ENCODE data around the gene LBHD1. TPM values are rescaled to one million over a fixed set of nuclear protein-coding genes. Genes with fewer than 3 reads are reported as not detected.
"Not testable (repeated sequence)": the region's sequence is repeated elsewhere in the genome, so short reads cannot be mapped to it uniquely, and the experiment has no call there.

LBHD1 gene
- total RNA-seq, 1 experiment from 2014 or later, result 10.1 TPM

DNA sequence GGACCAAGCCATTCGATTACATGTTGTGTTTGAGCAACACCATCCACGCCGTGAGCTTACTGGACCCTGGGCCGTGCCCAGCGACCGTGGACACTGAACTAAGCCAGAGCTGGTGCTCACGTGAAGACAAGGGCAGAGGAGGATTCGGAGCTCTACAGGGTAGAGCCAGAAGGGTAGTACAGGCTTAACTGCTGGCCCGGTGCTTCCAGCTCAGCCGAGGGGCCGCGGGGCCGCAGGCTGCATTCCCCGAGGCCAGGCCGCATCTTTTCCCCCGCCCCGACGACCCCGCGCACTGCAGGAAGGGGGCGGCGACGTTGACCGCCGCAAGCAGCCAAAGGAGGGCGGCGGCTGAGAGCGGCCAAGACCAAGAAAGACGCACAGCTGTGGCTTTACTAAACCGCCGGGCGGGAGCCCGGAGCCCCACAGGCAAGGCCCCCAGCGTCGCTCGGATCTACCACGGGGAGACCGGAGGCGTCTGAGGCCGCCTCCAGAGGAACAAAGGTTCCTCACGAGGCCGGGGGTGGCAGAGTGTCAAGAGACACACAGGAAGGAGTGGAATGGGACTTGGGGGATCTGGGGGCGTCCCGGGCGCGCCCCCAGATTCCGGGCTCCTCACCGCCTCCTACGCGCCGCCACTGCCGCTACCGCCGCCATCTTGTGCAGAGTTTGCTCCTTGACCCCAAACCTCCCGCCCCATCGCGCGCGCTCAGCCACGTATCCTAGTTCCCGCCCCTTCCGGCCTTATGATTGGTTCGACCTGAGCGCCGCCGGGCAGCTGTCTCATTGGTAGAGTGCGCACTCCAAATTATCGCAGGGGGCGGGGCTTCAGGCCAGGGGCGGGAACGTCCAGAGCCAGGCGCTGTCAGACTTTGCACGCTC is 25.9 kb downstream of the LBHD1 start, which contains the start of gene GANAB:
GANAB (minus strand) TSS at position 668 of the 879 bp plus-strand sequence; CDS start at position 654, 14 bp downstream.
- no peaks in the 10 kb centered on the region for H3K27me3 ChIP-seq (replicated peaks)
- peaks cover 15% of the 10 kb centered on the region for H3K4me1 ChIP-seq (replicated peaks)
- H3K9me3 ChIP-seq (replicated peaks), result no peaks in the 10 kb centered on the region
- H3K27ac ChIP-seq, result peak within 1 kb of the TSS; percentile 67
- DNase-seq (ENCODE audit: low read depth in 1 of 2, low spot score in 2 of 2), result peak; percentile 96 to 100
- H3K36me3 ChIP-seq, result peaks cover 80% of the 10 kb centered on the region
- H3K4me3 ChIP-seq, result peak within 1 kb of the TSS; percentile 77

GRCh38 chr11:62645671-62645945 is 26.5 kb downstream of the LBHD1 start:
- peaks cover 82% of the 10 kb centered on the region for H3K36me3 ChIP-seq
- H3K4me3 ChIP-seq, result peak overlapping the region; percentile 77
- no peaks in the 10 kb centered on the region for H3K27me3 ChIP-seq (replicated peaks)
- peaks cover 15% of the 10 kb centered on the region for H3K4me1 ChIP-seq (replicated peaks)
- H3K27ac ChIP-seq, result peak overlapping the region; percentile 67; the same call in 1 of the 2 replicates
- no peaks in the 10 kb centered on the region for H3K9me3 ChIP-seq (replicated peaks)
- DNase-seq (ENCODE audit: low read depth in 1 of 2, low spot score in 2 of 2), result no peak

- H3K36me3 ChIP-seq, result peaks cover 77% of the 10 kb centered on the region
Measured at GRCh38 chr11:62644220-62644619, 27.8 kb downstream of the LBHD1 start.

DNA sequence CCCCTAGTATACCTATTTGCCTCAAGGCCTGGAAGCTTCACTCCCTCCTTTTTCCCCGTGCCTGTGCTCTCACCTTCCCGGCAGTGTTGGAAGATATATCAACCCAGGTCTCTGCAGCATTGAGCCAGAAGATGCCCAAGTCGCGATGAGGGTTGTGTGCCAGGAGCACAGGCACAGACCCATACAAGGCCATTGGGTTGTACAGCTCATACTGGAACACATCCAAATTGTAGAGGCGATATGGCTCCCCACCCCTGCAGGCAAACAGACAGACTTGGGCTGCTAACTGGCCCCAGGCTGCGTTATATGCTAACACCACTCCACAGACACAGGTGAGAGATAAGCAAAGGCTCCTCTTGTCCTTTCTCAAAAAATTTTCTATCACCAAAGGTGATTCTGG is 39.6 kb downstream of the LBHD1 start:
- H3K27ac ChIP-seq, result no peak overlapping the region
- peaks cover 100% of the 10 kb centered on the region for H3K36me3 ChIP-seq

More at GRCh38 chr11:62644220-62644619, 27.8 kb downstream of the LBHD1 start:
- no peaks in the 10 kb centered on the region for H3K27me3 ChIP-seq (replicated peaks)
- H3K27ac ChIP-seq, result no peak overlapping the region
- peaks cover 15% of the 10 kb centered on the region for H3K4me1 ChIP-seq (replicated peaks)
- no peaks in the 10 kb centered on the region for H3K9me3 ChIP-seq (replicated peaks)
- no peak for DNase-seq (ENCODE audit: low read depth in 1 of 2, low spot score in 2 of 2)
- no peak overlapping the region for H3K4me3 ChIP-seq

DNA sequence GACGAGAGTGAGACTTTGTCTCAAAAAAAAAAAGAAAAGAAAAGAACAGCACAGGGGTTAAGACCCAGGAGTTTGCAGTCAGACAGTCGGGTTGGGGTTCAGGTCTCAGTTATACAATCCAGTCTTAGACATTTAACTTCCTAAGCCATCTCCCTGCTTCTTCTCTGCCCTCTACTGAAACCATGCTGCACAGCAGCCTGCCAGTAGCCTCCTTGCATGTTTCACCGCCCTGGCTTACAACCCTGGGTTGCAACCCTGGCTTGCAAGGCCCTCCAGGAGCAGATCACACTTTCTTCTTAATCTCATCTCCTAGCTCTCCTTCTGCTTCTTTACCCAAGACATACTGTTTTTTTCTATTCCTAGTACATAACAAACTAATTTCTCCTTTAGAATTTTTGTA is 44.4 kb downstream of the LBHD1 start:
- DNase-seq (ENCODE audit: low read depth in 1 of 2, low spot score in 2 of 2), result no peak
- no peaks in the 10 kb centered on the region for H3K27me3 ChIP-seq (replicated peaks)
- no peak overlapping the region for H3K27ac ChIP-seq
- peaks cover 84% of the 10 kb centered on the region for H3K36me3 ChIP-seq
- H3K9me3 ChIP-seq (replicated peaks), result no peaks in the 10 kb centered on the region
- H3K4me1 ChIP-seq (replicated peaks), result no peaks in the 10 kb centered on the region
- no peak overlapping the region for H3K4me3 ChIP-seq

More for the DNA sequence above, 39.6 kb downstream of the LBHD1 start:
- Histone ChIP-seq H3K4me3 (no peak overlapping the region), H3K4me1 (replicated peaks) (no peaks in the 10 kb centered on the region), H3K27me3 (replicated peaks) (no peaks in the 10 kb centered on the region), H3K9me3 (replicated peaks) (no peaks in the 10 kb centered on the region)
- no peak for DNase-seq (ENCODE audit: low read depth in 1 of 2, low spot score in 2 of 2)

GRCh38 chr11:62622476-62623089 is 49.5 kb downstream of the LBHD1 start:
- DNase-seq (ENCODE audit: low read depth in 1 of 2, low spot score in 2 of 2), result no peak
- Histone ChIP-seq H3K9me3 (replicated peaks) (no peaks in the 10 kb centered on the region), H3K4me1 (replicated peaks) (peaks cover 9% of the 10 kb centered on the region), H3K36me3 (peaks cover 41% of the 10 kb centered on the region), H3K27me3 (replicated peaks) (no peaks in the 10 kb centered on the region), H3K4me3 (peak overlapping the region; percentile 55), H3K27ac (peak overlapping the region; percentile 71)

DNA sequence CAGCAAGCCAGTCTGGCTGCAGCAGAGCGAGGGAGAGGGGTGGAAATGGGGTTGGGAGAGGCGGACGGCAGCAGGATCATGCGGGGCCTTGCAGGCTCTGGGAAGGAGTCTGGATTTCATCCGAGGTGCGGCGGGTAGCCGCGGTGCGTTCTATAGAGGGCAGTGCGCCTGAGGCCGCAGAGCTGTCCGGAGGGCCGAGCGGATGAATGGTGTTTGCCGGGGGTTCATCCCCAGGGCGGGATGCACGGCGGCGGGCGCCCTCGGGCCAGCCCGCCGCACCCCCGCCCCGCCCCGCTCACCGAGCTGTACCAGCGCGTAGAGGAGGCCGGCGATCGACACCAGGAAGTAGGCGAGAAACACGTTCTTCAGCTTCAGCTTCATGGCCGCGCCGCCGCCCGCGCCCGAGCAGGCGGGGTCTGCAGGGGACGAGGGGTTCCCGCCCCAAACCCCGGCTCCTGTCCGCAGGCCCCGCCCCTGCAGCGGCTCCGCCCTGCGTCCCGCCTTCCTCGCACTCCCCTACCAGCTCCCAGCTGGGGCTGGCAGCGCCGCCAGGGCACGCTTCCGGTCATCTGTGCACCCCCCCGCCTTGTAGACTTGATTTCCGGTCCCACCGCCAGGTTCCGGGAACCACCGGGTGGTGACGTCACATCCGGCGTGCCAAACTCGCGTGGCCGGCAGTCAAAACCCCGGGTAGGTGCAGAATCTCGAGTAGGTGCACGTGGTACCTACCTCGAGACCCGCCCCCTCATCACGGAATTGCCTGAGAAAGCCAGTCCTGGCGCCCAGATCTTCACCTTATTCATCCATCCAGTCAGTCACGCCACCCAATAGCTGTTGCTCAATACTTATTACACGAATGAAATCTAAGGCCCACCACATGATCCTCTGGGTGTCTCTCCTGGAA is 50.2 kb downstream of the LBHD1 start, which contains the start of gene B3GAT3:
B3GAT3 (minus strand) TSS at position 420 of the 904 bp plus-strand sequence; CDS start at position 381, 39 bp downstream.
- Histone ChIP-seq H3K36me3 (peaks cover 41% of the 10 kb centered on the region), H3K27ac (peak within 1 kb of the TSS; percentile 71), H3K27me3 (replicated peaks) (no peaks in the 10 kb centered on the region), H3K9me3 (replicated peaks) (no peaks in the 10 kb centered on the region), H3K4me3 (peak within 1 kb of the TSS; percentile 55), H3K4me1 (replicated peaks) (peaks cover 9% of the 10 kb centered on the region)
- peak; percentile 98 to 100 for DNase-seq (ENCODE audit: low read depth in 1 of 2, low spot score in 2 of 2)

GRCh38 chr11:62621027-62621566 is 51.0 kb downstream of the LBHD1 start:
- Histone ChIP-seq H3K4me3 (peak overlapping the region; percentile 55), H3K4me1 (replicated peaks) (peaks cover 9% of the 10 kb centered on the region), H3K36me3 (peaks cover 41% of the 10 kb centered on the region), H3K27ac (peak overlapping the region; percentile 17; the same call in 1 of the 2 replicates), H3K9me3 (replicated peaks) (no peaks in the 10 kb centered on the region), H3K27me3 (replicated peaks) (no peaks in the 10 kb centered on the region)
- DNase-seq (ENCODE audit: low read depth in 1 of 2, low spot score in 2 of 2), result no peak

DNA sequence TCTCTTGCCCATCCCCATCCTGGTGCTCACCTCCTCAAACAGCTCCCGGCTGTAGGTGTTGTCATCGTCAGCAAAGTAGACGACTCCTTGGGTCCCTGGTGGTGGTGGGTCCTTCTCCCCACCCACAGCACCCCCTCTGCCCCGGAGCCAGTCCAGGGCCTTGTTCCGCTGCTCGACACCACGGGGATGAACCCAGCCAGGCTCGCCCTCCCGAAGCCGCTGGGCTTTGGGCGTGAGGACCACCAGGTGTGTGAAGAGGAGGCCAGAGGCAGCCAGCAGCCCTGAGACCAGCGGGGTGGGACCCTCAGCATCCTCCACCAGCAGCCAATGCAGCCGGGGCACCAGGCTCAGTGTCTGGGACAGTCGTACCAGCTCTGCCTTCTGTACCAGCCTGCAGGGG is 55.1 kb downstream of the LBHD1 start:
- not testable (repeated sequence) for DNase-seq (ENCODE audit: low read depth in 1 of 2, low spot score in 2 of 2); H3K4me3 ChIP-seq; H3K27ac ChIP-seq; H3K4me1 ChIP-seq (replicated peaks); H3K9me3 ChIP-seq (replicated peaks); H3K27me3 ChIP-seq (replicated peaks)
- H3K36me3 ChIP-seq, result peaks cover 39% of the 10 kb centered on the region

- H3K9me3 ChIP-seq (replicated peaks), result no peaks in the 10 kb centered on the region
- H3K27me3 ChIP-seq (replicated peaks), result no peaks in the 10 kb centered on the region
- peaks cover 46% of the 10 kb centered on the region for H3K36me3 ChIP-seq
- no peak overlapping the region for H3K27ac ChIP-seq
- peaks cover 13% of the 10 kb centered on the region for H3K4me1 ChIP-seq (replicated peaks)
- DNase-seq (ENCODE audit: low read depth in 1 of 2, low spot score in 2 of 2), result no peak
- no peak overlapping the region for H3K4me3 ChIP-seq
Measured at GRCh38 chr11:62615521-62615920, 56.5 kb downstream of the LBHD1 start.

GRCh38 chr11:62614275-62614674 is 57.8 kb downstream of the LBHD1 start:
- Histone ChIP-seq H3K27me3 (replicated peaks) (no peaks in the 10 kb centered on the region), H3K27ac (no peak overlapping the region), H3K4me3 (no peak overlapping the region), H3K36me3 (peaks cover 51% of the 10 kb centered on the region), H3K4me1 (replicated peaks) (peaks cover 13% of the 10 kb centered on the region), H3K9me3 (replicated peaks) (no peaks in the 10 kb centered on the region)
- no peak for DNase-seq (ENCODE audit: low read depth in 1 of 2, low spot score in 2 of 2)

- no peaks in the 10 kb centered on the region for H3K27me3 ChIP-seq (replicated peaks)
- no peaks in the 10 kb centered on the region for H3K9me3 ChIP-seq (replicated peaks)
- H3K4me1 ChIP-seq (replicated peaks), result peaks cover 13% of the 10 kb centered on the region
- peak overlapping the region; percentile 66 for H3K4me3 ChIP-seq
- peaks cover 55% of the 10 kb centered on the region for H3K36me3 ChIP-seq
- no peak for DNase-seq (ENCODE audit: low read depth in 1 of 2, low spot score in 2 of 2)
- no peak overlapping the region for H3K27ac ChIP-seq
Measured at GRCh38 chr11:62613291-62613778, 58.7 kb downstream of the LBHD1 start.
